ENCODE results near the gene MTUS2.

GRCh38 chr13:28805193-28805819, 14.8 kb upstream of the MTUS2 start:
- TF ChIP-seq POLR2A (IDR thresholded peaks at IDR 0.05; ENCODE audit: low read length) = no peak
- TF ChIP-seq GATA1 (IDR thresholded peaks at IDR 0.05; ENCODE audit: low read depth, low read length) = no peak

Data from erythroblast (primary cell).